Small intestine (tissue), 7 donors: ENCODE data around the gene AOC2. TPM values are rescaled to one million over a fixed set of nuclear protein-coding genes. Genes with fewer than 3 reads are reported as not detected.

ENCODE experiments used
- DNase-seq, 2 donors: peaks; one replicate each; pipeline versions ENCODE4 v3.0.0 to v3.0.0-alpha.2; 2013
- FAIRE-seq: peaks from 2 replicates; lab custom pipeline; 2012; peaks lifted over from hg19 to GRCh38; lab: Jason Lieb, UNC
- H3K27ac ChIP-seq, 3 donors: one replicate each; pipeline ENCODE4 v1.5.1; 2013; ENCODE audit warnings: low read length in 2 of 3, mild to moderate bottlenecking in 2 of 3, control low read depth in 1 of 3, inconsistent platforms in 1 of 3, low read depth in 1 of 3, moderate library complexity in 1 of 3
- H3K27me3 ChIP-seq, 3 donors: one replicate each; pipeline ENCODE4 v1.6.1; 2013; ENCODE audit warnings: low read length in 3 of 3, inconsistent platforms in 1 of 3; ENCODE audit not compliant: control insufficient read depth in 3 of 3, insufficient read depth in 3 of 3
- H3K36me3 ChIP-seq, 3 donors: one replicate each; pipeline ENCODE4 v1.6.1; 2013; ENCODE audit warnings: low read length in 3 of 3, inconsistent platforms in 1 of 3, low read depth in 1 of 3, mild to moderate bottlenecking in 1 of 3, moderate library complexity in 1 of 3; ENCODE audit not compliant: control insufficient read depth in 3 of 3, insufficient read depth in 2 of 3
- H3K4me1 ChIP-seq, 3 donors: one replicate each; pipeline ENCODE4 v1.6.1; 2013; ENCODE audit warnings: low read length in 2 of 3, inconsistent platforms in 1 of 3, low read depth in 1 of 3, mild to moderate bottlenecking in 1 of 3, moderate library complexity in 1 of 3; ENCODE audit not compliant: control insufficient read depth in 3 of 3, insufficient read depth in 2 of 3
- H3K4me3 ChIP-seq, 3 donors: one replicate each; pipeline ENCODE4 v1.5.1; 2013; ENCODE audit warnings: low read length in 3 of 3, control low read depth in 1 of 3, inconsistent platforms in 1 of 3, low read depth in 1 of 3, mild to moderate bottlenecking in 1 of 3, moderate library complexity in 1 of 3
- H3K9me3 ChIP-seq, 2 donors: one replicate each; pipeline ENCODE4 v1.6.1; 2013; ENCODE audit warnings: low read depth in 1 of 2, low read length in 1 of 2; ENCODE audit not compliant: control insufficient read depth in 2 of 2, insufficient read depth in 1 of 2
- WGBS, 3 donors: extraction: QIAGEN DNeasy Blood & Tissue Kit; methylation state at CpG; one replicate each; pipeline ENCODE4 v1.1.7; 2013; 5-methylcytosine and 5-hydroxymethylcytosine counted together
- polyA plus RNA-seq, 4 donors: library from polyadenylated mRNA; stranded (reverse) in 3 of 4; unstranded in 1 of 4; fragments of 200-250 nt in 3 of 4; fragments of 120-200 nt in 1 of 4; gene quantifications; one replicate each; pipeline versions ENCODE4 v1.2.1 to v1.2.3, GENCODE V29; 2013
- donor health status: healthy with polysubstance abuse.
- donor health status: control.
- donor health status: control.
- donor health status: Bipolar disorder and iron deficiency.
- donor health status: healthy.

Gene AOC2
- polyA plus RNA-seq, 4 donors, result 0.54 to 1.3 (median 0.89) TPM

- peak overlapping the region in 1 of 3 donors; percentile 30 for H3K27ac ChIP-seq
- no peak for FAIRE-seq
- no peak overlapping the region for H3K4me3 ChIP-seq
- no peaks in the 10 kb centered on the region for H3K36me3 ChIP-seq
- H3K4me1 ChIP-seq, result peaks cover 5 to 45% (median 6%) of the 10 kb centered on the region in 3 donors
- 25 to 55% (median 55%) methylated on average over 2 of the region's 2 CpGs for WGBS, 3 donors
- H3K9me3 ChIP-seq, result no peaks in the 10 kb centered on the region
- H3K27me3 ChIP-seq, result no peaks in the 10 kb centered on the region
- DNase-seq, result no peak
Observed at GRCh38 chr17:42803074-42803883, 41.1 kb upstream of the AOC2 start.

DNA sequence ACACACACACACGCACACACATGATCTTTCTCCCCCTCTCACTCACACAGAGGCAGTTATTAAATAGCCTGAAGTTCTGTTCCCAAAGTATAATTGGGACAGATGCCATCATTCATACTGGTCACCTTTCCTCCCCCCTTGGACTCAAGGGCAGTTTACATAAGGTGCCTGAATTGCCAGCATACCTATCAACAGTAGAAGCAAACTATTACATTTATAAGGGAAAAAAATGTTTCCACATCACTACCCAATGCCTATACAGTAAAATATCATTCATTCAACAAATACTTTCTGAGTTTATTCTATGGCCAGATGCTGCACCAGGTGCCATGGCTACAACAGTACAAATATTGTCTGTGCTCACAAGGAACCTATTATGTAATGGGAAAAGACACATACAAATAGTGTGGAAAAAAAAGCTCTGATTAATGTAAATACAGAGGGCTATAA, 39.4 kb upstream of the AOC2 start:
- H3K9me3 ChIP-seq, result no peaks in the 10 kb centered on the region
- no peaks in the 10 kb centered on the region for H3K27me3 ChIP-seq
- 25 to 78% (median 52%) methylated on average over 1 of the region's 1 CpG for WGBS, 3 donors
- peaks cover 0 to 2% (median 0%) of the 10 kb centered on the region in 3 donors for H3K36me3 ChIP-seq
- H3K4me1 ChIP-seq, result peaks cover 2 to 39% (median 4%) of the 10 kb centered on the region in 3 donors
- peak overlapping the region in 2 of 3 donors; percentile 18 to 77 for H3K27ac ChIP-seq
- DNase-seq (peak; percentile 64 to 83), FAIRE-seq (no peak)
- no peak overlapping the region for H3K4me3 ChIP-seq

- Histone ChIP-seq H3K36me3 (peaks cover 0 to 2% (median under 1%) of the 10 kb centered on the region in 3 donors), H3K4me3 (no peak overlapping the region), H3K9me3 (no peaks in the 10 kb centered on the region), H3K4me1 (peaks cover 2 to 39% (median 4%) of the 10 kb centered on the region in 3 donors), H3K27me3 (no peaks in the 10 kb centered on the region), H3K27ac (peak overlapping the region in 2 of 3 donors; percentile 53 to 77)
- DNase-seq (peak; percentile 87 to 89), FAIRE-seq (no peak)
- 21 to 66% (median 45%) methylated on average over 1 of the region's 1 CpG for WGBS, 3 donors
Observed at GRCh38 chr17:42806249-42806648, 38.1 kb upstream of the AOC2 start.

GRCh38 chr17:42809250-42809649, 35.1 kb upstream of the AOC2 start:
- no peak overlapping the region for H3K4me3 ChIP-seq
- DNase-seq, result no peak
- peaks cover 4 to 14% (median 5%) of the 10 kb centered on the region in 3 donors for H3K36me3 ChIP-seq
- H3K9me3 ChIP-seq, result no peaks in the 10 kb centered on the region
- H3K4me1 ChIP-seq, result peaks cover 0 to 22% (median 4%) of the 10 kb centered on the region in 3 donors
- no peak overlapping the region for H3K27ac ChIP-seq
- H3K27me3 ChIP-seq, result no peaks in the 10 kb centered on the region
- 29 to 44% (median 40%) methylated on average over 3 of the region's 3 CpGs for WGBS, 3 donors
- FAIRE-seq, result no peak

DNA sequence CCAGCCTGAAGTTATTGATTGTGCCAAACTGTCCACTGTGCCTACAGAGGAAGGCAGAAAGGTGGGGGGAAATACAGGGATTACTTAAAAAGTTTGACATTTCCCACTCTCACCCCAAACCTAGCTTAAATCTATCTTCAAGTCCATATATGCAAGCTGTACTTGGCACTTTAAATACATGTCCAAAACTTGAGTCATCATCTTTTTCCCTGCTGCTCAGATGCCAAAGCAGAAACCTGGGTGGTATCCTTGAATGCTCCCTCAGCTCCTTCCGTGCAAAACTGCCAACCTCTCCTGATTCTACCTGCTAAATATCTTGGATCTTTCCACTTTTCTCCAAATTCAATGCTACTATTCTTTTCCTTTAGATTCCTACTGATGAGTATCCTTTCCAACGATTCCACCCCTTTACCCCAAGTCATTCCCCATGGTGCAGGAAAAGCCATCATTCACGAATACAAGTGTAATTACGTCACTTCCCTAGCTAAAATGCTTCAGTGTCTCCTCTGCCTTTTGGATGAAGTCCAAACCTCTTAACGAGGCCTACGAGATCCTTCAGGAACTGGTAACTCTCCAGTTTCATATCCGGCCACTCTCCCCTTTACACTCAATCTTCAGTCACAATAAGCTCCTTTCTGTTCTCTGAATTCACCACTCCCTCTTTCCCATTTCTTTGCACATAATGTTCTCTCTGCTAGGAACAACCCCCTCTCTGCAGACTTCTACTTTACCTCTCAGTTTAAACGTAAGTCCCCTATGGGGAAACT, 29.6 kb upstream of the AOC2 start:
- FAIRE-seq, result no peak
- Histone ChIP-seq H3K36me3 (peaks cover 22 to 49% (median 27%) of the 10 kb centered on the region in 3 donors), H3K4me1 (no peaks in the 10 kb centered on the region), H3K9me3 (no peaks in the 10 kb centered on the region), H3K4me3 (no peak overlapping the region), H3K27me3 (no peaks in the 10 kb centered on the region), H3K27ac (peak overlapping the region in 1 of 3 donors; percentile 20)
- WGBS, 3 donors, result 57 to 84% (median 81%) methylated on average over 8 of the region's 8 CpGs
- no peak for DNase-seq

GRCh38 chr17:42817866-42818265, 26.5 kb upstream of the AOC2 start:
- peaks cover 17 to 59% (median 28%) of the 10 kb centered on the region in 3 donors for H3K36me3 ChIP-seq
- no peak overlapping the region for H3K27ac ChIP-seq
- H3K27me3 ChIP-seq, result no peaks in the 10 kb centered on the region
- no peak for FAIRE-seq
- 57 to 61% (median 60%) methylated on average over 1 of the region's 1 CpG for WGBS, 3 donors
- DNase-seq, result no peak
- H3K9me3 ChIP-seq, result no peaks in the 10 kb centered on the region
- no peak overlapping the region for H3K4me3 ChIP-seq
- no peaks in the 10 kb centered on the region for H3K4me1 ChIP-seq

DNA sequence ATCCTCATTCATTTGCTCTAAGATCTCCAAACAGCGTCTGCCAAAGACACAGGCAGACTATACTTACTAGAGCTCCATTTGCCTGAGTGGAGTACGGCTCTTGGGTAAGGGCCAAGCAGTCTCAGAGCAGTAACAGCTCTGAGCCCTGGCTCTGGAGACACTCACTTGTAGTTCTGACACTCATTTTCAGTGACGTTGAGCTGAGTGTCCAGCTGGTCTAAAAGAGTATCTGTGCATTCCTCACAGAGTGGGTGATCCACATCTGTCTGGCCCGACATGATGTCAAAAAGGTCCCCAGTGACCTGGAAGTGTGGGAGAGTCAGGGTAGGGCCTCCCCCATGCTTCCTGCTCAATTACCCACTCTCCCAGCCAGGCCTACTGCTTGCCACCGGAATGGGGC, 26.0 kb upstream of the AOC2 start:
- FAIRE-seq, result no peak
- Histone ChIP-seq H3K27ac (no peak overlapping the region), H3K27me3 (no peaks in the 10 kb centered on the region), H3K4me1 (peaks cover 0 to under 1% (median 0%) of the 10 kb centered on the region in 3 donors), H3K36me3 (peaks cover 17 to 59% (median 28%) of the 10 kb centered on the region in 3 donors), H3K4me3 (no peak overlapping the region), H3K9me3 (no peaks in the 10 kb centered on the region)
- DNase-seq, result no peak
- WGBS, 3 donors, result 78 to 94% (median 81%) methylated on average over 5 of the region's 5 CpGs

DNA sequence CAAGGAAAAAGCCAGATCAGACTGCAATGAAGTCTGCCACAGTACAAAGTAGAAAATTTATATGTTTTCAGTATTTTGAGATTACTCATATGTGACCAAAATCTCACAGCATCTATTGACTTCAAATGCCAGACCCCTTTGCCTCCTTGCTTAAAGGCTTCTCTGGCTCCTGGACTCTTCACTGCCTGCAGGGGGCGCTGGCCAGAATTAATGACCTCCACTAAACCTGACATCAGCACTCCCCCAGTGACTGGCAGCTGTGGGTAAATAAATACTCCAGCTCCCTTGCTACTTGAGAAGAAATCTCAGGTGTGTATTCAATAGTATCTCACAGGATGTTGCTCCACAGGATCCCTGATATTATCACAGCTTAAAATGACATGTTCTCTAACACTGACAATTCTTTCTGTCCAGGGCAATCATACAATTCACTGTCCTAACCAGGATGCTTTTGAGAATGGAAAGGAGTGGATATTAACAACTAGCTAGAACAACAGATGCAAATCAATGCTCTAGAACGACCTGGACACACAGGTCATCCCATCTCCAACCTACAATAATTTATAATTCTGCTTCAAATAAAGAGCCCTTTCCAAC, 24.3 kb upstream of the AOC2 start:
- no peaks in the 10 kb centered on the region for H3K27me3 ChIP-seq
- DNase-seq (peak; percentile 66 to 74), FAIRE-seq (no peak)
- no peak overlapping the region for H3K4me3 ChIP-seq
- no peak overlapping the region for H3K27ac ChIP-seq
- no peaks in the 10 kb centered on the region for H3K9me3 ChIP-seq
- 27 to 31% (median 28%) methylated on average over 2 of the region's 2 CpGs for WGBS, 3 donors
- peaks cover 0 to 3% (median 0%) of the 10 kb centered on the region in 3 donors for H3K4me1 ChIP-seq
- H3K36me3 ChIP-seq, result peaks cover 17 to 54% (median 23%) of the 10 kb centered on the region in 3 donors
